Loucy (cell line): ENCODE data around the gene FAM163B.

Experiments used
- H2AFZ ChIP-seq: fragments of 200-600 bp; sonication (generic); 2 replicates; pipeline ENCODE4 v1.6.0; 2016; ENCODE audit warnings: antibody characterized with exemption, mild to moderate bottlenecking, low read length, moderate library complexity
- H3F3A ChIP-seq: fragments of 200-600 bp; 2 replicates; pipeline ENCODE4 v1.6.0; 2016; ENCODE audit warnings: antibody characterized with exemption, low read depth, mild to moderate bottlenecking
- H3K27me3 ChIP-seq: fragments of 200-600 bp; sonication (generic); 2 replicates; pipeline ENCODE4 v1.6.1; 2014; ENCODE audit warnings: low read length, mild to moderate bottlenecking; ENCODE audit not compliant: insufficient read depth, poor library complexity, severe bottlenecking
- H3K36me3 ChIP-seq: fragments of 200-600 bp; sonication (generic); 2 replicates; pipeline ENCODE4 v1.6.1; 2016; ENCODE audit warnings: low read length; ENCODE audit not compliant: insufficient read depth
- H3K4me1 ChIP-seq: fragments of 200-600 bp; sonication (generic); 2 replicates; pipeline ENCODE4 v1.5.1; 2014; ENCODE audit warnings: low read length, mild to moderate bottlenecking; ENCODE audit not compliant: insufficient read depth, poor library complexity, severe bottlenecking
- H3K4me2 ChIP-seq: fragments of 200-600 bp; sonication (generic); 2 replicates; pipeline ENCODE4 v1.6.0; 2014; ENCODE audit warnings: antibody characterized with exemption, low read length, low read depth, mild to moderate bottlenecking; ENCODE audit not compliant: poor library complexity, severe bottlenecking
- H3K4me3 ChIP-seq: fragments of 200-600 bp; sonication (generic); 2 replicates; pipeline ENCODE4 v1.5.1; 2014; ENCODE audit warnings: low read length, mild to moderate bottlenecking, mixed read lengths; ENCODE audit not compliant: poor library complexity, severe bottlenecking
- H3K79me2 ChIP-seq: fragments of 200-600 bp; sonication (generic); 2 replicates; pipeline ENCODE4 v1.6.1; 2014; ENCODE audit warnings: low read length; ENCODE audit not compliant: insufficient read depth
- H3K9ac ChIP-seq: fragments of 200-600 bp; sonication (generic); 2 replicates; pipeline ENCODE4 v1.6.0; 2014; ENCODE audit warnings: mild to moderate bottlenecking, low read depth, low read length, moderate library complexity; ENCODE audit not compliant: poor library complexity, severe bottlenecking
- H3K9me2 ChIP-seq: fragments of 200-600 bp; sonication (generic); replicated peaks from 2 replicates; pipeline ENCODE4 v1.6.1; 2016; ENCODE audit warnings: low read depth, low read length, mixed read lengths
- H3K9me3 ChIP-seq: fragments of 200-600 bp; sonication (generic); 2 replicates; pipeline ENCODE4 v1.6.1; 2014; ENCODE audit warnings: mild to moderate bottlenecking, antibody characterized with exemption, low read length, low read depth; ENCODE audit not compliant: insufficient read depth
- H4K20me1 ChIP-seq: fragments of 200-600 bp; sonication (generic); 2 replicates; pipeline ENCODE4 v1.6.0; 2014; ENCODE audit warnings: antibody characterized with exemption, low read length, mild to moderate bottlenecking; ENCODE audit not compliant: insufficient read depth, poor library complexity, severe bottlenecking
- CTCF ChIP-seq: fragments of 200-600 bp; sonication (generic); conservative IDR thresholded peaks from 2 replicates; pipeline ENCODE4 v1.5.1; 2014; ENCODE audit warnings: mild to moderate bottlenecking, antibody characterized with exemption, low read length
- EZH2phosphoT487 ChIP-seq: fragments of 200-600 bp; IDR thresholded peaks from 2 replicates; pipeline ENCODE4 v1.6.1; 2018; ENCODE audit warnings: antibody characterized with exemption, mild to moderate bottlenecking, moderate library complexity, borderline replicate concordance

The FAM163B gene

GRCh38 chr9:133643362-133643755 is 34.2 kb upstream of the FAM163B start:
- Histone ChIP-seq H3K27me3 (no peaks in the 10 kb centered on the region), H3K9me3 (no peaks in the 10 kb centered on the region), H4K20me1 (no peaks in the 10 kb centered on the region), H3F3A (no peaks in the 10 kb centered on the region), H2AFZ (no peak overlapping the region), H3K9me2 (no peaks in the 10 kb centered on the region), H3K4me2 (no peak overlapping the region), H3K4me1 (no peaks in the 10 kb centered on the region), H3K9ac (no peak overlapping the region), H3K4me3 (no peak overlapping the region), H3K36me3 (no peaks in the 10 kb centered on the region), H3K79me2 (no peaks in the 10 kb centered on the region)
- TF ChIP-seq CTCF: no peak
- no peak for TF ChIP-seq EZH2phosphoT487

DNA sequence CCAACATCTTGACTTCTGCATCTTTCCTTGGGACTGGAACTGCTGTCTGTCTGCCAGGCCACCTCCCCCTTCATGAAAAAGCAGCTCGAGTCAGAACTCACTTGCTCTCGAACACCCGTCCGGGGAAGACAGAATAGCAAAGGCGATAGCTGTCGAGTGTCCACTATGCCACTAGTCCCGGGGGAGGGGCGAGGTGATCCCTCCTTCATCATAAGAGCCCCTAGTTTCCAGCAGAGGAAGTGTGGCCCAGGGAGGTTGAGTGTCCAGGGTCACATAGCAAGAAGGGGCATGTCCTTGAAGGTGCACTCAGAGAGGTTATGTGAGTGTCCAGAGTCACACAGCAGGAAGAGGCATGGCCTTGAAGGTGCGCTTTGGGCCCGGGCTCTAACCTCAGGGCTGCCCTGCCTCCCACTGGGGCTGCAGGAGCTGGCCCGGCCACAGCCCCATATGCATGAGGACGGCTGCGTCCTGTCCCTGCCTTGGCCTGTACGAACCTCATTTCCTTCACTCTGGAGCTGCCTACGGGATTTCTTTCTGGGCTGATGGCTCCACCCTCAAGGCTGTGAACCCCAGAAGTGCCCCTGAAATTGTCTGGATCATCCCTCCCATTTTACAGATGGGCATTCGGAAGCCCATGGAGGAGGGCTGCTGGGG is 33.6 kb upstream of the FAM163B start:
- Histone ChIP-seq H3K36me3 (no peaks in the 10 kb centered on the region), H3K4me3 (no peak overlapping the region), H3K9me2 (no peaks in the 10 kb centered on the region), H4K20me1 (no peaks in the 10 kb centered on the region), H3K4me1 (no peaks in the 10 kb centered on the region), H3K4me2 (no peak overlapping the region), H3K9me3 (no peaks in the 10 kb centered on the region), H3K27me3 (no peaks in the 10 kb centered on the region), H2AFZ (no peak overlapping the region), H3K9ac (no peak overlapping the region), H3F3A (no peaks in the 10 kb centered on the region), H3K79me2 (no peaks in the 10 kb centered on the region)
- TF ChIP-seq CTCF: no peak
- TF ChIP-seq EZH2phosphoT487: no peak

DNA sequence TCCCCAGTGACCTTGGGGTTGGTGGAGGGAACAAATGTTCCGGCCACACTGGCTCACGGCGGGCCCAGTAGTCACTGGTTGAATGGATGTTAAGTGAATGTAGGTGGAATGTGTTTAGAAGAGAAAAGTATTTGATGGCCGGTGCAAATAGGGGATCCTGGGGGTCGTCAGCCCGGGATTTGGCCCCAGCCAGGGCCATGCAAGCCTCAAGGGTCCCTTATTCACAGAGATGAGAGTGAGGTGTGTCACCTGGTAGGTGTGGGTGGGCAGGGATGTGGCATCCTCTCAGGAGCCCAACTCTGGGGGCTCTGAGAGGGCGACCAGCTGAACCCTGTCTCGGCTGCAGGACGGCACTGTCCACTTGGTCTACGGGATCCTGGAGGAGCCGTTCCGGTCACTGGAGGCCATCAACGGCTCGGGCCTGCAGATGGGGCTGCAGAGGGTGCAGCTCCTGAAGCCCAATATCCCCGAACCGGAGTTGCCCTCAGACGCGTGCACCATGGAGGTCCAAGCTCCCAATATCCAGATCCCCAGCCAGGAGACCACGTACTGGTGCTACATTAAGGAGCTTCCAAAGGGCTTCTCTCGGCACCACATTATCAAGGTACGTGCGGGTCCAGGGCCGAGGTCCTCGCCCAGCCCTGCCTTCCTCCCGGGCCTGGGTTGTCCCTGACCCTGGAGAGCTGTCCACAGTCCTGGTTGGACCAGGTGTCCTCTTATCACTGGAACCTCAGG is 32.8 kb upstream of the FAM163B start:
- no peaks in the 10 kb centered on the region for H3K36me3 ChIP-seq
- no peaks in the 10 kb centered on the region for H4K20me1 ChIP-seq
- H3K79me2 ChIP-seq: no peaks in the 10 kb centered on the region
- no peak overlapping the region for H2AFZ ChIP-seq
- H3K9ac ChIP-seq: no peak overlapping the region
- H3K9me2 ChIP-seq: no peaks in the 10 kb centered on the region
- no peaks in the 10 kb centered on the region for H3K4me1 ChIP-seq
- H3K27me3 ChIP-seq: no peaks in the 10 kb centered on the region
- no peak for TF ChIP-seq CTCF
- no peak for TF ChIP-seq EZH2phosphoT487
- no peaks in the 10 kb centered on the region for H3K9me3 ChIP-seq
- no peaks in the 10 kb centered on the region for H3F3A ChIP-seq
- no peak overlapping the region for H3K4me3 ChIP-seq
- no peak overlapping the region for H3K4me2 ChIP-seq
